GDM1 (cell line): ENCODE results near the gene ADAM10.
"Not testable (repeated sequence)": the region's sequence is repeated elsewhere in the genome, so short reads cannot be mapped to it uniquely, and the experiment has no call there.

Source experiments
- DNase-seq: peaks from one replicate; lab custom pipeline; 2025; lab: John Stamatoyannopoulos, UW

Gene ADAM10

DNA sequence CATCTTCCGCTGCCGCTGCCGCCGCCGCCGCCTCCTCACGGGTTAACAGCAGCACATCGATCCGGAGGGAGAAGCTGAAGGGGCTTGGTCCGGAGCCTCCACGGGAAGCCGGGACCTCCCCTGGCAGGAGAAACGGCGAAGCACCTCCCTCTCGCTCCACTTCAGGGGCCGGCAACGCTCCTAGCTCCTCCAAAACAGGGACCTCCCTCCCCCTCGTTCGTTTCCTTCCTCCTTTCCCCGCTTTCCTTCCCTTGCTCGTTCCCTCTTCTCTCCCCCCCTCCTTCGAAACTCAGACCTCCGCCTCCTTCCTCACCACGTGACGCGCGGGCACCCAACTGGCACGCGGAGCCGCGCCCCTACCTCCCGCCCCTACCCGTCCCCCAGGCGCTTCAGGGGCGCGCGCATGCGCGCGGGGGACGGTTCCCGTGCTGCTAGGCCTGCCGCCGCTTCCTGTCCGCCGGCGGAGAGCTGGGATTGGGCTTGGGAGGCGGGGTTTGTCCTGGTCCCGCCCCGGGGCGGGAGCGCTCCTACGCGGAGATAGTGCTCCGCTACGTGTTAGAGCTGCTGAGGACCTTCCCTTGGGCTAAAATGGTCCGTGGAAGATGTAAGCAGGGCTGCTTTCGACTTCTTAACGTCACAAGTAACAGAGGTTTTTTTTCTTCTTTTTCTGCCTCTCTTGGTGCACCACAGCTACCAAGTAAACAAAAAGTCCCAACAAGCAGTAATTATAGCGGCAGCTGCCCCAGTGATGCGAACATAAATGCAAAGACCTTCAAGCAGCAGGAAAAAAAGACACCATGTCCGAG, at the start of gene ADAM10:
TSS of gene ADAM10 (minus strand) at position 176 of the 806 bp plus-strand sequence. CDS start at position 3, 173 bp downstream.
- peak; percentile 100 for DNase-seq

DNA sequence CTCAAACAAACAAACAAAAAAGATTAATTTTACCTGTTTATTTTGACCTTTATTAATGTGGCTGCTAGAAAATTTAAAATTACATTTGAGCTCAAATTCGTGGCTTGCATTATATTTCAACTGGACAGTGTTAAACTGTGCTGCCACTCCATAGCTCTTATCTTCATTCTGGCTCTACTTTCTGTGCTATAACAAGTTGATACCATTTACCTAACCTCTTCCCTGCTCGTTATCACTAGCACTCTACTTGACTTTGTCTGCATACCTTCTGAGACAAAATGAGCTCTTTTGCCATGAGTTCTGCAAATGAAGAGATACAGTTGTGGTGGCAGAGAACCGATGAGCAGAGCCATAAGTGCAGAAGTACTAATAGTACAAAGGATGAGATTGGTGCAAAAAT, 48.0 kb upstream of the ADAM10 start:
- DNase-seq = no peak

DNA sequence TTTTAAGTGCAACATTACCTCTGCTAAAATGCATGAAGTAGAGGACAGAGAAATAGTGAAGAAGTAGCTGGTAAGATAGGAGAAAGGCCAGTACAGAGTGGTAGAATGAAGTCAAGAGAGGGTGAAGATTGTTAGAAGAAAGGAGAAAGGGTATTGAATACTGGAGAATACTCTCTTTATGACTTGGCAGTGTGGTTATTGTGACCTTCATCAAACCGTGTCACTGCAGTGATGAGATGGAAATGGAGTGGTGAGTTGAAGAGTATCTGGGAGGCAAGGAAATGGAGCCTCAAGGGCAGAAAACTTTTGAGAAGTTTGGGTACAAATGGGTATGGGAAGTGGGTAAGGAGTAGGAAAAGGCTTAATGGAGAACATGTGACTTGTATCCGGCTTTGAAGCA, 46.3 kb upstream of the ADAM10 start:
- DNase-seq = no peak

GRCh38 chr15:58793862-58794261, 44.4 kb upstream of the ADAM10 start:
- DNase-seq = no peak

- no peak for DNase-seq
Measured at GRCh38 chr15:58788056-58788710, 38.7 kb upstream of the ADAM10 start.

DNA sequence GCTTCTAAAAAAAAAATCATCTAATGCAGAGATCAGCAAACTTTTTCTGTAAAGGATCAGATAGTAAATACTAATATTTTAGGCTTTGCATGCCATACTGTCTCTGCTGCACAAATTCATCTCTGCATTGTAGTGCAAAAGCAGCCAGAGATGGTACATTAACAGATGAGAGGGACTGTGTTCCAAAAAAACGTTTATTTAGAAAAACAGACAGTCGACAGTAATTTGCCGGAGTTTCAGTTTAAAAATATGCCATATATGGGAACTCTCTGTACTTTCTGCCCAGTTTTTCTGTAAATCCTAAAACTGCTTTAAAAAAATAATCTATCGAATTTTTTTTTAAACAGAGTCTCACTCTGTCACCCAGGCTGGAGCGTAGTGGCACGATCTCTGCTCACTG, 35.8 kb upstream of the ADAM10 start:
- no peak for DNase-seq

GRCh38 chr15:58779554-58779953, 30.0 kb upstream of the ADAM10 start:
- DNase-seq = no peak

- no peak for DNase-seq
Measured at GRCh38 chr15:58777107-58777506, 27.6 kb upstream of the ADAM10 start.

DNA sequence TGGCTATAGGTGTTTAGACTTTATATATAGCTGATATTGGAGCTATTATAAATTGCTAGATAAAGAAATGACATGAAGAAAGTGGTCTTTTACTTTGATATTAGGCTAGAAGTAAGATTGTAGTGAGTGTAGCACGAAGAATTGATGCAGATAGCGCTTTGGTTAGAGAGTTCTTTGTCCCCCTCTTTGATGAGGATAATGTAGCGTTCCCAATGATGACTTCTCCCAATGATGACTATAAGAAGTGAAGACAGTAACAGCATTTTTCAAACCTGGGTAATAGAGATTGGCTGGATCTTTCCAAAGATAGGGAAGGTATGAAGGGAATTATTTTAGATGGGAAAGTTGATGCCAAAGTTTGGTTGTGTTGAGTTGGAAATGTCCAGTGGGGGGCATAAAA, 25.9 kb upstream of the ADAM10 start:
- DNase-seq = no peak

DNA sequence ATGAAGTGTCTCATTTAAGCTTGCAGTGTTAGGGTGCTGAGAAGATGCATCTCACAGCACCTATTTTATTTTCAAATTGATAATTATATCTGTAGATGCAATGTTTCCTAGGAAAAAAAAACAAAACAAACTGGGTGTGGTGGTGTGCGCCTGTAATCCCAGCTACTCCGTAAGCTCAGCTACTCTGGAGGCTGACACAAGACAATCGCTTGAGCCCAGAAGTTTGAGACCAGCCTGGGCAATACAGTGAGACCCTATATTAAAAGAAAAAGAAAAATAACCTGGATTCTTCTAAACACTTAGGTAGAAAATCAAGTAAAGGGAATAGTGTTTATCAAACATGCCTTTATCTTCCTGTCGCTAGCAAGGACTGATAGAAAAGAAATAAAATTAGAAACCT, 23.5 kb upstream of the ADAM10 start:
- no peak for DNase-seq

GRCh38 chr15:58771621-58772250, 22.2 kb upstream of the ADAM10 start:
- no peak for DNase-seq

- DNase-seq = peak; percentile 98
Measured at GRCh38 chr15:58770857-58771620, 21.5 kb upstream of the ADAM10 start, which contains the start of gene MINDY2. Gene MINDY2, plus strand, starts transcription at chr15:58771302. Its CDS starts 94 bp downstream, at chr15:58771396.

- no peak for DNase-seq
Measured at GRCh38 chr15:58770519-58770856, 21.0 kb upstream of the ADAM10 start.

GRCh38 chr15:58768601-58769004, 19.1 kb upstream of the ADAM10 start:
- not testable (repeated sequence) for DNase-seq

DNA sequence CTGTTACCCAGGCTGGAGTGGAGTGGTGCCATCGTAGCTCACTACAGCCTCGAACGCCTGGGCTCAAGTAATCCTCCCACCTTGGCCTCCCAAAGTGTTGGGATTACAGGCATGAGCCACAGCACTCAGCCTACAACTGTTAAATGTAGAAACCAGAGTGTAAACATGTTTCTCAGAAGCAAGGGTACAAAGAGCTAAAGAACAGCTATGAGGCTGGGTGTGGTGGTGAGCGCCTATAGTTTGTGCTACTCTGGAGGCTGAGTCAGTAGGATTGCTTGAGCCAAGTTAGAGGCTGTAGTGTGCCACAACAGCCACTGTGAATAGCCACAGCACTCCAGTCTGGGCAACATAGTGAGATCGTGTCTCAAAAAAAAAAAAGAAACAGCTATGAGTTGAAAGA, 16.8 kb upstream of the ADAM10 start:
- DNase-seq = no peak

DNA sequence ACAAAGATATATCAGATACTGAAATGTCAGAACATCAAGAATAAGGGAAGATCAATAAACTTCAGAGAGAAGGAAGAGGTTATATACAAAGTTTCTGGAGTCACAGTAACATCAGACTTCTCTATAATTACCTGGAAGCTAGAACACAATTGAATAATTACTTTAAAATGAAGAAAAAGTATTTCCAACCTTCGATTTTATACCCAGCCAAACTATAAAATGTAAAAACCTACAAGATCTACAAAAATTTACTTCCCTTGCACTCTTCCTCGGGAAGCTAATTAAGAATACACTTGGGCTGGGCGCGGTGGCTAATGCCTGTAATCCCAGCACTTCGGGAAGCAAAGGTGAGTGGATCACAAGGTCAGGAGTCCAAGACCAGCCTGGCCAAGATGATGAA, 15.0 kb upstream of the ADAM10 start:
- DNase-seq = no peak

- no peak for DNase-seq
Measured at GRCh38 chr15:58762731-58763130, 13.2 kb upstream of the ADAM10 start.

DNA sequence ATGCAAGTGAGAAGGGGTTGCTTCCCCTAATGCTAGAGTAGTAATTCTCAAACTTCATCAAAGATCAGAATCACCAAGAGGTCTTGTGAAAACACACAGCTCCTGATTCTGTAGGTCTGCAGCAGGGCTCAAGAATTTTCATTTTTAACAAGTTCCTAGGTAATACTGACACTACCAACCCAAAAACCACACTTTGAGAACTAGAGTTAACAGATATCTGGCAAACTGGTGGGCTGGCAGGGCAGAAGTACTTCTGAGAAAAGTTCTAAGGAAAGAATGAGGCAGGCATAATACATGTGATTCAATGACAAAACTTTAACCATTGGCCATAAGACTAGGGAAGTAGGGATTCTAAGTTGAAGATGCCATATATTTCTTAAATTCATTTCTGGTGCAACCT, 12.8 kb upstream of the ADAM10 start:
- no peak for DNase-seq

DNA sequence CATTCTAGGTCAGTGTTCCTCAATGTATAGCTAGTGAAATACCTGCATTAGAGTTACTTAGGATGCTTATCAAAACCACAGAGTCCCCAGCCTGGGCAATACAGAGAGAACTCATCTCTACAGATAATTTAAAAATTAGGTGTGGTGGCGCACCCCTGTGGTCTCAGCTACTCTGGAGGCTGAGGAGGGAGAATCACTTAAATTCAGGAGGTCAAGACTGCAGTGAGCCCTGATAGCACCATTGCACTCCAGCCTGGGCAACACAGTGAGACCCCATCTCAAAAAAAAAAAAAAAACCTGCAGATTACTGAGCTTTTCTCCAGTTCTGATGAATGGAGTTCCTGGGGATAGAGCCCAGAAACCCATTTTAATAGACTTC, 11.5 kb upstream of the ADAM10 start:
- DNase-seq = no peak

GRCh38 chr15:58760385-58761009, 11.0 kb upstream of the ADAM10 start:
- no peak for DNase-seq

DNA sequence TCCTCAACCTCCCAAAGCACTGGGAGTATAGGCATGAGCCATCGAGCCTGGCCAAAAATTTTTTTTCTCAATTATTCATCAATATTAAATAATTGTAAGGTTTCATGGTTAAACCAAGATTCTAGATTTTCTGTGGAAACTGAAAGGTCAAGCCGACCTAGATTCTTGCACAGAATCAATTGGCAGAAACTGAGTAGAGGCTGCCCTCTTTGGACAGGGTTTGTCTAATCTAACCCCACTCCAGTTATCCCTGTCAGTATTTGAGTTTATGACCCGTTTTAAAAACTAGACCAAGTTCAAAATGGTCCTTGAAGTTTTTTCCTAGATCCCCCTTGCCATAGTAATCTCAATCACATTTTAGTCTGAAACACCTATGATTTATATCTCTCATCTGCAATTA, 8.6 kb upstream of the ADAM10 start:
- no peak for DNase-seq

DNA sequence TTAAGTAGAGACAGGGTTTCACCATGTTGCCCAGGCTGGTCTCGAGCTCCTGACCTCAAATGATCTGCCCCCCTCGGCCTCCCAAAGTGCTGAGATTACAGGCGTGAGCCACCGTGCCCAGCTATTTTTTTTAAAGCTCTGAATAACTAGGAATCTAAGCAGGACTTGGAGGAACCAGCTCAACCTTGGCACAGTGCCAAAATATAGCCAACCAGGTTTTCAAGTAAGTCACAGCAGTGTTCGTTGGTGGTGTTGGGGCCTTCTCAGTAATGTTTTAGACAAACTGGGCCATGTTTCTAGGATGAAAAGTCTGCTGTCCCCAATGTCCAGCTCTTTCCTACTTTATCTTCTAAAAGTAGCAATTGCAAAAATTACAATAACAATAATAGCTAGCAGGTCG, 6.4 kb upstream of the ADAM10 start:
- no peak for DNase-seq
